Measurements from ENCODE around the gene PCK1.
"Not testable (repeated sequence)": the region's sequence is repeated elsewhere in the genome, so short reads cannot be mapped to it uniquely, and the experiment has no call there.

The PCK1 gene

DNA sequence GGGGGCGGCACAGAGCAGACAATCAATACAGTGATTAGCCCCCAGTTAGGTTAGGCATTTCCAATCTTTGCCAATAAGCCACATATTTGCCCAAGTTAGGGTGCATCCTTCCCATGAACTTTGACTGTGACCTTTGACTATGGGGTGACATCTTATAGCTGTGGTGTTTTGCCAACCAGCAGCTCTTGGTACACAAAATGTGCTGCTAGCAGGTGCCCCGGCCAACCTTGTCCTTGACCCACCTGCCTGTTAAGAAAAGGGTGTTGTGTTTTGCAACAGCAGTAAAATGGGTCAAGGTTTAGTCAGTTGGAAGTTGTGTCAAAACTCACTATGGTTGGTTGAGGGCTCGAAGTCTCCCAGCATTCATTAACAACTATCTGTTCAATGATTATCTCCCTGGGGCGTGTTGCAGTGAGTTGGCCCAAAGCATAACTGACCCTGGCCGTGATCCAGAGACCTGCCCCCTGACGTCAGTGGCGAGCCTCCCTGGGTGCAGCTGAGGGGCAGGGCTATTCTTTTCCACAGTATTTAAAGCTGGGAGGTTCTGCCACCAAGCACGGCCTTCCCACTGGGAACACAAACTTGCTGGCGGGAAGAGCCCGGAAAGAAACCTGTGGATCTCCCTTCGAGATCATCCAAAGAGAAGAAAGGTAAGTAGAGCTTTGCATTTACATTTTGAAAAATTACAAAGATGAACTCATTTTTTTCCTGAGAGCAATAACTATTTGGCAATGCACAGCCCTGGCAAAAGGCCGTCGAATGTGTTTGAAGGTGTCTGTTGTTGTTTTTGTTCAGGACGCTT, at the start of gene PCK1:
PCK1 (plus strand) TSS at position 557 of the 802 bp plus-strand sequence. CDS start 302 bp downstream, outside the sequence.
- DNase-seq (ENCODE audit: low read depth), result no peak

DNA sequence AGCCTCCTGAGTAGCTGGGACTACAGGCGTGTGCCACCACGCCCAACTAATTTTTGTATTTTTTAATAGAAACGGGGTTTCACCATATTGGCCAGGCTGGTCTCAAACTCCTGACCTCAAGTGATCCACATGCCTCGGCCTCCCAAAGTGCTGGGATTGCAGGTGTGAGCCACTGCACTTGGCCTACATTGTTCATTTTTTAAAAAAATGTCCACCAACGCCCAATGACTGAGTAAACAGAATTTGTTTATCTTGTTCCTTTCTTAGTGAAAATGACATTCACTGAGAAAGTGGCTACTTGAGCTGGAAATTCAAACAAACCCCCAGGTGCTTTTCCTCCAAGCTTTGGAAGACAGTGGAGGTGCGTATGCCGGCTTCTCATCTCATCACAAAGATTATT, 49.2 kb upstream of the PCK1 start:
- not testable (repeated sequence) for DNase-seq (ENCODE audit: low read depth)

DNA sequence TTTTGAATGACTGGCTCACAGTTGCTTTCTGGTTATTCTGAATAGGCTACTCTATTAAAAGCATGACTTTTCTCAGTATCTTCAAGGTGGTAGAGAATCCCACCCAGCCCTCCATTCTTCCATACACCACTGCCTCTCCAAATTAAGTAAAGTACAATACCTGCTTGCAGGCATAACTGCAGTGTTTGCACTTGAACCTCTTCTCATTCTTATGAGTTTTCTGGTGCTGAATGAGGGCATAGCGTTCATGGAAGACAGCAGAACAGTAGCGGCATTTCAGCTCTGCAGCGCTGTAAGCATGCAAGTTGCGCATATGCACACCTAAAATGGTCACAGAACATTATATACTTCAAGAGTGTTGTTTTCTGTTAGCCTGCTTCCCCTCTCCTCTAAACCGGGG, 48.5 kb upstream of the PCK1 start:
- no peak for DNase-seq (ENCODE audit: low read depth)

DNA sequence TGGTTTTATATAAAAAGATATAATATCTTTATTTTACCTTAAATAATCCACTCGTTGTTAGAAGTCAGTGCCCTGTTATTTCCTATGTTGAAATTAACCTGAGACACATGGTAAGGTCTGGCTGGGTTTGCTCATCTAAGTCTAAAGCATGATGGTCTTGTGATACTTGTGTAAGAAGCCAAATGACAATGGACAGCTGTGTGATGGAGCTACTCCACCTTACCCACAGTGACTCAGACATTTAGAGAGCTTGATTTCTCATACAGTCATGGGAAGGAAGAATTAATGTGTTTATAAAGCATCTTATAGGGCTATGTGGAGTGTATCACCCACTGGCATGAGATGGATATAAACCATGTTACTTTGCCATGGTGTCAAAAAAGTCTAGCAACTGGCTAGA, 47.7 kb upstream of the PCK1 start:
- DNase-seq (ENCODE audit: low read depth), result no peak

DNA sequence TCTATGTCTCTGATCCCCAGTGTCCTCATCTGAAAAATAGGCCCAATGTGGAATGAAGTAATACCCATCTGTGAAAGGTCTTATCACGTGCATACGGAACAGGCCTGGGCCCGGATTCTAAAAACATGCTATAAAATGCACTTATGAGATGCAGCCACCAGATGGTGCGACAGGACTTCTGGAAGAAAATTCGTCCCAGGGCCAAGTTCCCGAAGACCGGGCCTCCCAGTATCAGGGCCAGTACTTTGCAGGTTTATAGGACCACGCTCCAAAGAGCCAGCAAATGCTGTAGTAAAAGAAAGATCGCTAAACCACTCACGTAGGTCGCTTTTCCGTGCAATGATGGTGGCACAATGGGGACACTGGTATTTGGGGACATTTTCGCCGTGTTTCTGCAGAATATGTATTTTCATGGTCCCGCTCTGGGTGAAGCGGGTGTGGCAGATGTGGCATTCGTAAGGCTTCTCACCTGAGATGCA, 46.6 kb upstream of the PCK1 start:
- DNase-seq (ENCODE audit: low read depth), result no peak

DNA sequence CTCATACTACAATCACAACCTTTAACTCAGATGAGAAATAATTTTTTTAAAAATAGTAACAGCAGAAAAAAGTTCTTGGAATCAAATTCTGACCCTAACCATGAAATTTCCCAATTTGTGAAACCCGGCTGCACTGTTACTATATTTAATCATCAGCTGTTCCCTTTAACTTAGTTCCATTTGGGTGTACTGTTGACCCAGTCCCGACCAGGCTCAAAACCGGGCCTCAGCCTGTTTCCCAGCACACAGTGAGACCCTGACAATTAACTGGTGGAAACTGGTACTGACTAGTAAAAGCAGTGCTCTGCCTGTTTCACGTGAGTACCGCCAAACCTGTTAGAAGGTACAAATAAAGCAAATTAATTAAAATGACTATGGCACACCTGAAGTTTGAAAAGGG, 43.0 kb upstream of the PCK1 start:
- DNase-seq (ENCODE audit: low read depth), result no peak

DNA sequence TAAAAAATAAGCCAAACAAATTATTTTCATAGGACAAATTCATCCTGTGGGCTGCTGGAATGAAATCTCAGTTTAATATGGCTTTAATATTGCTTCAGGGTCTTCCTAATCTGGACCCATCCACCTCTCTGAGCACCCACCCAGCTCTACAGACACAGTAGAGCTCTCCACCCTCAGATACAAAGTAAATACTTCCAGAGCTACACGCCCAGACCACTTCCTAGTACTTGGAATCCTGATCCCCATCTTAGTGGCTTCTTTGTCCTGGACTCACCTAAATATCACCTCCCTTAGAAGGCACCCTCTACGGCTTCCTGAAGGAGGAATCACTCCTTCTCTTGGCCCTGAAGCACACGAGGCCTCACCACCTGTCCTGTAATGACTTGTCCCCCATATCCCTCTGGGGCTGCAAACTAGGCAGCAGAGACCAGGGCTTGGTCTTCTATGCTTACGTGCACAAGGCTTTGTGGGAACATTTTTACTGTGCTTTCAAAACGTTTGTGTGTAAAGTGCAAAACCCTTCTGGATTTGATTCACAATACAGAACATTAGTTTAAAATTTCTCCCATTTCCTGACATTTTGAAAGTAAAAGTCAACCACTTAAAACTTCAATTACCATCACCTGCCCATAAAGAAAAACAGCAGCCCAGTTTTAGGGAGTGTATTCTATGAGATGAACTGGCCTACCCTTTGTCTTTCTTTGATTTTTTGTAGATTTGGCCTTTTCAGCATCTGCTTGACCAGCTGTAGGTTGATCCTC, 38.4 kb upstream of the PCK1 start:
- DNase-seq (ENCODE audit: low read depth), result no peak

DNA sequence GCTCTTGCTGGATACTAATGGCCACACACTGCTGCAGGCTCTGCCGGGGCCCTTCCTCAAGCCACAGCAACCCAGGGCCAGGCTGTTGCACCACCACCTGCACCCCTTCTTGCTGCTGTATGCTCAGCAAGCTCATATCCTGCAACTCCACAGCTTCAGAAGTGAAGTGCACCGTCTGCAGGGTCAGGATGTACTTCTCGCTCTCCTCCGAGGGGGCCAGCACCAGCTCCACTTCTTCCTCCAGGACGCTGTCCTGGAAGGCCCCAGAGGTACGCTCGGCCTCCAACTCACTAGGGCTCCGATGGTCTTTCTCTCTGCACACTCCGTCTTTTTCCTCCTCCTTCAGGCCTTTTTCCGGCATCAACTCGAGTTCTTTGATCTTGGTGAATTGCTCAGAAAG, 37.1 kb upstream of the PCK1 start:
- DNase-seq (ENCODE audit: low read depth), result no peak

DNA sequence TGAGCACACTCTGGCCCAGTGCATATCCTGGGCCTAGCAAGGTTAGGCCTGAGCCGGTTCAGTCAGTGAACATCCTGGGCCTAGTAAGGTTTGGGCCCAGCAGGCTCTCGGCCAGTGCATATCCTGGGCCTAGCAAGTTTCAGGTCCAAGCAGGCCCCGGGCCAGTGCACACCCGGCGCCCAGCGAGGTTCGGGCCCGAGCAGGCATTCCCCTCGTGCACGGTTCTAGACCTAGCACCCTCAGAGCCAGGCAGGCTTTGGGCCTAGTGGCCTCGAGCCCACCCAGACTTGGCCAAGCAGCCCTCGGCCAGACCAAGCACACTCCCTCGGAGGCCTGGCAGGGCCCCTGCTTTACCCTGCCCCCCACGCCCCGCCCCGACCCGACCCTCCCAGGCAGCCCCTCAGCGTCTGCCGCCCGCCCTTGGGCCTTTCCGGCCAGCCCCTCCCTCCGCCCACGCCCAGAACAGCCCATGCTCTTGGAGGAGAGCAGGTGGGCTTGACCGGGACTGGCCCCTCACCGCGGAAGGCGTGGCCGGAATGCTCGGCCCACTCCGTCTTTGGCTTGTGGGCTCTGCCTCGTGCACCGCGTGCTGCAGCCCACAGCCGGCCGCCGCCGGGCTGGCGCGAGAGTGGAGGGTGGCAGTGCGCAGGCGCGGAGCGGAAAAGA, 36.3 kb upstream of the PCK1 start, which contains the start of gene CTCFL:
CTCFL (minus strand) TSS at position 630 of the 666 bp plus-strand sequence. CDS start 935 bp downstream, outside the sequence.
- no peak for DNase-seq (ENCODE audit: low read depth)

DNA sequence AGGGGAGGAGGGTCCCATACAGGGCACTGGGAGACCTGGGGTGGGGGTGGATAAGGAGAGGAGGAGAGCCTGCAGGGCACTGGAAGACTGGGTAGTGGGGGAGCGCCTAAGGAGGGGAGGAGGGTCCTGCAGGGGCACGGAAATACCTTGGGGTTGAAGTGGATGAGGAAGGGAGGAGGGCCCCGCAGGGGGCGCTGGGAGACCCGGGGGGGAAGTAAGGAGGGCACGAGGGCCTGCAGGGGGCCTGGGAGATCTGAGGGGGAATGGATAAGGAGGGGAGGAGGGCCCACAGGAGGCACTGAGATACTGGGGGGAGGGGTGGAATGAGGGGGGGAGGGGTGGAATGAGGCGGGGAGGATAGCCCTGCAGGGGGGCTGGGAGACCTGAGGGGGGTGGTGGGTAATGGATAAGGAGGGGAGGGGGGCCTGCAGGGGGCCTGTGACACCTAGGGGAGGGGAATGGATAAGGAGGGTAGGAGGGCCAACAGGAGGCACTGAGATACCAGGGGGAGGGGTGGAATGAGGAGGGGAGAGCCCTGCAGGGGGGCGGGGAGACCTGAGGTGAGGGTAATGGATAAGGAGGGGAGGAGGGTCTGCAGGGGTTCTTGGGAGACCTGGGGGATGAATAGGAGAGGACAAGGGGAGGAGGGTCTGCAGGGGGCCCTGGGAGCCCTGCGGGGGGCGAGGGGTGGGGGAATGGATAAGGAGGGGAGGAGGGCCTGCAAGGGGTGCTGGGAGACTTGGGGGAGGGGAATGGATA, 35.4 kb upstream of the PCK1 start:
- no peak for DNase-seq (ENCODE audit: low read depth)

DNA sequence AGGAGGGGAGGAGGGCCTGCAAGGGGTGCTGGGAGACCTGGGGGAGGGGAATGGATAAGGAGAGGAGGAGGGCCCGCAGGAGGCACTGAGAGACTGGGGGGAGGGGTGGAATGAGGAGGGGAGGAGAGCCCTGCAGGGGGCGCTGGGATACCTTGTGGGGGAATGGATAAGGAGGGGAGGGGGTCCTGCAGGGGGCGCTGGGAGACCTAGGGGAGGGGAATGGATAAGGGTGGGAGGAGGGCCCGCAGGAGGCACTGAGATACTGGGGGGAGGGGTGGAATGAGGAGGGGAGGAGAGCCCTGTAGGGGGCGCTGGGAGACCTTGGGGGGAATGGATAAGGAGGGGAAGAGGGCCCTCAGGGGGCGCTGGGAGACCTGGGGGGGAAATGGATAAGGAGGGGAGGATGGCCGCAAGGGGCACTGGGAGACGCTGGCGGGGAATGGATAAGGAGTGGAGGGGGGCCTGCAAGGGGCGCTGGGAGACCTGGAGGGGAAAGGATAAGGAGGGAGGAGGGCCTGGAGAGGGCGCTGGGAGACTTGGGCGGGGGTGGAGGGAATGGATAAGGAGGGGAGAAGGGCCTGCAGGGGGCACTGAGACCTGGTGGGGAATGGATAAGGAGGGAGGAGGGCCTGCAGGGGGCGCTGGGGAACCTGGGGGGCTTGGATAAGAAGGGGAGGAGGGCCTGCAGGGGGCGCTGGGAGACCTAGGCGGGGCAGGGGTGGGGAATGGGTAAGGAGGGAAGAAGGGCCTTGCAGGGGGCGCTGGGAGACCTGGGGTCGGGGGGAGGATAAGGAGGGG, 34.6 kb upstream of the PCK1 start:
- no peak for DNase-seq (ENCODE audit: low read depth)

DNA sequence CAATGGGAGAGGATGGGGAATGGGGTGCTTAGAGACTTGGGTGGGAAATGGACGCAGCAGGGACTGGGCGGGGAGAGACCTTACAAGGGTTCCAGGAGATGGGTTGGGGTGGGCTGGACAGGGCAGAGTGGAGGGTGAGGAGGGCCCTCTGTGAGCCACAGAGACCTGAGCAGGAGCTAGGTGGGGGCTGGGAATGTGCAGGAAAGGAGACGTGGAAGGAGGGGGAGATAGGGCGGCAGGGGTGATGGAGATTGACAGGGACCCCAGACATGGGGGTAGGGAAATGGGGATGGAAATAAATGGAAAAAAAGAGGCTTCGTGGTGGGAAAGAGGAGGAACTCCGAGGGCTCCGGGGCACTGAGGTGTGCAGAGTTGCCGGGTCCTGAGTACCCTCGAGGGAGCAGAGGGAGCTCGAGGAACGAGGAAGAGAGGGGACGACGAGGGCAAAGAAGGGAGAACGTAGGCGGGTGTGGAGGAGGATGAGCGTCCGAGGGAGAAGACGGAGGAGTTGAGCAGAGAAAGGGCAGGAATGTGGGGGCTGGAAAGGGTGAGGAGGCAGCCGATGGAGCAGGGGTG, 33.9 kb upstream of the PCK1 start:
- no peak for DNase-seq (ENCODE audit: low read depth)

DNA sequence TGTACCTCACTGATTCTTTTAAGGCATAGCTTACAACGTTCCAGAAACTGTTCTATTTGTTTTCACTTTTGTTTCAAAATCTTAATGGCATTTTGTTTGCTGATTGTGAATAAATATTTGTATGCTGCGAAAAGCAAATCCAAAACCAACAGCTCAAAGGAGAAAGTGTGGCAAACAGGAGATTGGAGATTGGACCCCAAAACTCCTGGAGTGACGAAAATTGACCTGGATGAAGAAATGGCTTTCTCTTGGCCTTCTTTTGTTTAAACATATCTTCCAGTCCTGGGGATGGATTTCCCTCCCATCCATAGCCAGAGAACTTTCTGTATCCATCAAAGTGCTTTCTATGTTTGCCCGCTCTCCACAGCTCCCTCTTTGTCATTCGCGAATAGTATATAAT, 33.2 kb upstream of the PCK1 start:
- DNase-seq (ENCODE audit: low read depth), result no peak

DNA sequence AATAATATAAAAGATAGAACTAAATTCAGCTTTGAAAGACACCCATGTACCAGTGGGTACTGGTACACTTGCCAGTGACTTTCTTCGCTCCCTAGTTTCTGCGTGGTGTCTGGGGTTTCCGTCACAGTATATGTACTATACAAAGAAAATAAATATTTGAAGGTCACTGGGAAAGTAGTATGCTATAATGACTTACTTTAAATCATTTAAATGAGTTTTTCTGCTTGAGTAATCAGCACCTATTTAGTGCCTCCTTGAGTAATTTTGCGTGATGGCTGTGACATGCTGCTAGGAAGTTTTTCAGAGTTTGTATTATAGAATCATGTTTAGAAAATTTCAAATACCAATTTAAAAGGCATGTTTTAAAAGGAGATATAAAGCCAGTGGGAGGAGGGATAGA, 32.8 kb upstream of the PCK1 start:
- DNase-seq (ENCODE audit: low read depth), result no peak

DNA sequence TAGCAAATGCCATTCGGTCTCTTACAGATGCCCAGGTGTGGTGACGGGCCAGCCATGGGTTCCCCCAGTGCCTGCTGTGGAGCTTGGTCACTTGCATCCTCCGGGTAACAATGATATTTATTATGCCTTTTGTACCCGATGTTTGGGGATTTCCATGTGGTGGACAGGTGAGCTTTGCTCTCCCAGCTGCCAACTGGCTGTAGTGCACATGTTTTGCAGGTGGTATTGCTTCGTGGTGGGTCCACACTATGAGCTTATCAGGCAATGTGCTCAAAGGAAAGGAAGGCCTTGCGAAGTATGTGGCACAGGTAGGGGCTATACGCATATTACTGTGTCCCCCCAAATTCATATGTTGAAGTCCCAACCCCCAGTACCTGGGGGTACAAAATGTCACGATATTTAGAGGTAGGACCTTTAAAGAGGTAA, 31.7 kb upstream of the PCK1 start:
- no peak for DNase-seq (ENCODE audit: low read depth)

DNA sequence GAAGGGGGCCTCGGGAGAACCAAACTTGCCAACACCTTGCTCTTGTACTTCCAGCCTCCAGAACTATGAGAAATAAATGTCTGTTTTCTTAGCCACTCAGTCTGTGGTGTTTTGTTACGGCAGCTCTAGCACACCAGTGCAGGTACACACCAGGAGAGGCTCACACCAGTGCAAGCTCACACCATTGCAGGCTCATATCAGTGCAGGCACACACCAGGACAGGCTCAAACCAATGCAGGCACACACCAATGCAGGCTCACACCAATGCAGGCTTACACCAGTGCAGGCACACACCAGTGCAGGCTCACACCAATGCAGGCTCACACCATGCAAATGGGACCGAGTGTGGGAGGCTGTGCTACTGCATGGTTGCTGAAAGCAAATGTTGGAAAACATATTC, 31.1 kb upstream of the PCK1 start:
- no peak for DNase-seq (ENCODE audit: low read depth)

DNA sequence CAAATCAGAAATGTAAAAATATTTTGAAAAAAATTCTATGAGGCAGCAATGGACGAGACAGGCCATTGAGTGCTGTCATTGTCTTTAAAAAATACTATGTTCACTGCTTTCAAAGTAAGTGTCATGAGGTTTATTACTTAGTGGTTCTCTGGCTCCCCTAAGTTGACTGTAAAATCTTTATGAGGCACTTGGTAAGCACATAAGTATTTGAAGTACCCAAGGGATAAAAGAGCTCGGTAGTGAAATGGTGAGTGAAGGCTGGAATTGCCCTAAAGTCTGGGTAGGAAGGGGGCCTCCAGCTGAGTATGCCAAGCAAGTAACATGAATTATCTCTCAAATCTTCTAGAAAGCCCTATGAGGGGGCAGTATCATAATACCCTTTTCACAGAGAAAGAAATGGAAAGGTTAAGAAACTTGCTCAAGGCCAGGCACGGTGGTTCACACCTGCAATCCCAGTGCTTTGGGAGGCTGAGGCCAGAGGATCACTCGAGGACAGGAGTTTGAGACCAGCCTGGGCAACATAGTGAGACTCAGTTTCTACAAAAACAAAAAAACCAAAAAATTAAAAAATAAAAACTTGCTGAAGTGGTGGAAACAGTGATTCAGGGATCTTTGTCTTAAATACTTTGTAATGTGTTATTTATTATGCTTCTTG, 30.5 kb upstream of the PCK1 start:
- no peak for DNase-seq (ENCODE audit: low read depth)

DNA sequence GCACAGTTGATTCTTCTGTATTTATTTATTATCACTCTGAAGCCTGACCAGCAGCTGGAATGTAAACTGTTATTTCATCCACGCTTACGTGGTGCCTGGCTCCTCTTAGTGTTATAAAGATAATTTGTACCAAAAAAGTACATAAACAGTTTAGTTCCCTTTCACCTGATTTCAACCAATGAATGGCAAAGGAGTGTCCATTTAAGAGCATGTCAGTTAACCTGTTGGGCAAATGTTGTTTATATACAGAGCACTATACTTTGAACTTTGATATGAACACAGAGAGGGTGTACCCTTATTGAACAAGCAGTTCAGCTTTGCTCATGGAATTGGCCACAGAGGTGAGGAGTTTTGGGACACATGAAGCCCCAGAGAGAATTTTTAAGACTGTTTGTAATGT, 28.8 kb upstream of the PCK1 start:
- DNase-seq (ENCODE audit: low read depth), result no peak

DNA sequence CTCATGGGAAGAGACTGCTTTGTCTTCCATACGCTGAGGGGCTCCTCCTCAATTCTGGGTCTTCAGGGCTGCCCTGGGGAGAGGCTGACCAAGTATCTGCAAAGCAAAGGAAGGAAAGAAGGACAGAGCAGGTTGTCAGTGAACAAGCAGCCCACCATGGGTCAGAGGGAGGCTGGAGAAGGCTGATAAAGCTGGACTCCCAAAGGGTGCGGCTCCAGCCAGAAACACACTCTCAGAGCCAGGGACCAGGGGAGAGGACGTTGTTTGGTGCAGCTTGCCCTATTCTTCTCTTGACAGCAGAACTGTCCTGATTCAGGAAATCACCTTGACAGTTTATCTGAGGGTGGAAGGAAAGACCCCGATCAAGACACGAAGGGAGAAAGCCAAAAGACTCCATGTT, 25.6 kb upstream of the PCK1 start:
- no peak for DNase-seq (ENCODE audit: low read depth)

DNA sequence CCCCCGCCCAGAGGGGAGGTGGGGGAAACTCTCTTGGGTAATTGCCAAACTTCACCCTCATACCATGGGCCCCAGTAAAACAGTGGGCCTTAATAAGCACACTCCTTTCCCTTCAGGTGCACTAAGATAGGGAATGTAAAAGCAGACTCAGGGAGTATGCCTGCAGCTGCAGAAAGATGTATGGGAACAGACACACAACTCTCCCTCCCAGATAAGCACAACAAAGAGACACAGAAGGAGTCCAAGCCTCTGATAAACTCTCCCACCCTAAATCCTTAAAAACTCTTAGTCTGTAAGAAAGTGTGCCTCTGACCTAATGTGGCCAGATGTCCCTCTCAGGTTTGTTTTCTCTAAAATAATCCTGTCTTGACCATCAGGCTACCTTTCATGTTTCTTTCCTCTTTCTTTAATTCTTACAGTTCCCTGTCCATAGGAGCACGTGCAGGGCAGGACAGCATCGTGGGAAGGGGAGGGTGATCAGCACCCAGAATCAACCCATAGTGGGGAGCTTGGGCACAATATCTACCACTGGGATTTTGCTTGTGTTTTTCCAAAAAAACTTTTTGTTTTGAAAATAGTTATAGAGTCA, 24.7 kb upstream of the PCK1 start:
- no peak for DNase-seq (ENCODE audit: low read depth)
